ENCODE measurements around the gene MYO1C.

MYO1C gene

DNA sequence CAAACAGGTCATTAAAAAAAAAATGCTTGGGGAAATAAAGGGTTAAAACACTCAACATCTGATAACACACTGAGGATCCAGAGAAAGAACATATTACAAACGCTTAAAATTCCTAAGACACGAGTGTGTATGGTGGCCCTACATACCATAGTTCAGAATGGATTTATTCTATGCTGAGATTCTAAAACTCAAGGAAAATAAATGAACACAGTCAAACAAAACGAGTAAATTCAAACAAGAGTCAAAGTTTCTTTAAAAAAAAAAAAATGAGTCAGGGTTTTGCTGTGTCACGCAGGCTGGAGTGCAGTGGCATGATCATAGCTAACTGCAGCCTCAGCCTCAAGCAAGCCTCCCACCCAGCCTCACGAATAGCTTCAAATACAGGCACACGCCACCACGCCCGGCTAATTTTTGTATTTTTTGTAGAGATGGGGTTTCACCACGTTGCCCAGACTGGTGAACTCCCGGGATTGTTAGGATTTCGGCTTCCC, 53.8 kb downstream of the MYO1C start:
- ATAC-seq: peak; percentile 81
- TF ChIP-seq OSR1 (CRISPR knock-in tag; IDR thresholded peaks at IDR 0.05) (no peak), ZC3H10 (CRISPR knock-in tag; IDR thresholded peaks at IDR 0.05) (no peak), GLIS3 (CRISPR knock-in tag; IDR thresholded peaks at IDR 0.05) (no peak), ZFP3 (CRISPR knock-in tag; IDR thresholded peaks at IDR 0.05) (no peak), SNAI2 (CRISPR knock-in tag; IDR thresholded peaks at IDR 0.05) (no peak)

DNA sequence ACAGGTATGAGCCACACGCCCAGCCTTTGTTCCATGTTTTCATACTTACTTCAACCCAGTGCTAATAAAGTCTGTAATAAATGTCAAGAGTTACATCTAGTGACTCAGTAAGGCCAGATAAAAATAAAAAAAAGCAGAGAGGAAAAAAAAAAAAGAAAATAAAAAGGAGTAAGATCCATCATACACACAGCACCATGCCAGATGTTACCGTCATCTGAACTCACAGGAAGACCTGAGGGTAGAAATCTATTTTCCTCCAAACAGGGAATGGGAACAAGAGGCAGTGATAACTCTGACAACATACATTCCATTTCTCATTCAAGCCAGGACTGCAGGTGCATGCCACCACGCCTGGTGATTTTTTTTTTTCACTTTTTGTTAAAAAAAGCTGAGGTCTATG, 57.2 kb downstream of the MYO1C start:
- TF ChIP-seq ZNF565 (CRISPR knock-in tag; conservative IDR thresholded peaks at IDR 0.05; ENCODE audit: low read depth) (no peak), SNAI2 (CRISPR knock-in tag; IDR thresholded peaks at IDR 0.05) (no peak), ZFP30 (CRISPR knock-in tag; IDR thresholded peaks at IDR 0.05) (no peak), ZC3H10 (CRISPR knock-in tag; IDR thresholded peaks at IDR 0.05) (no peak), ZNF70 (CRISPR knock-in tag; IDR thresholded peaks at IDR 0.05) (no peak), CSDC2 (CRISPR knock-in tag; IDR thresholded peaks at IDR 0.05) (no peak), ARNTL (CRISPR knock-in tag; IDR thresholded peaks at IDR 0.05; ENCODE audit: borderline replicate concordance, low read depth) (no peak), TCF4 (CRISPR knock-in tag; IDR thresholded peaks at IDR 0.05; ENCODE audit: borderline replicate concordance) (no peak), ISL1 (CRISPR knock-in tag; IDR thresholded peaks at IDR 0.05) (no peak), ZFP3 (CRISPR knock-in tag; IDR thresholded peaks at IDR 0.05) (no peak), PPARA (CRISPR knock-in tag; IDR thresholded peaks at IDR 0.05; ENCODE audit: borderline replicate concordance) (no peak), TOX (CRISPR knock-in tag; IDR thresholded peaks at IDR 0.05; ENCODE audit: borderline replicate concordance) (no peak), OSR1 (CRISPR knock-in tag; IDR thresholded peaks at IDR 0.05) (no peak), ZNF8 (CRISPR knock-in tag; IDR thresholded peaks at IDR 0.05) (no peak)
- TF ChIP-seq, protein P1, sequence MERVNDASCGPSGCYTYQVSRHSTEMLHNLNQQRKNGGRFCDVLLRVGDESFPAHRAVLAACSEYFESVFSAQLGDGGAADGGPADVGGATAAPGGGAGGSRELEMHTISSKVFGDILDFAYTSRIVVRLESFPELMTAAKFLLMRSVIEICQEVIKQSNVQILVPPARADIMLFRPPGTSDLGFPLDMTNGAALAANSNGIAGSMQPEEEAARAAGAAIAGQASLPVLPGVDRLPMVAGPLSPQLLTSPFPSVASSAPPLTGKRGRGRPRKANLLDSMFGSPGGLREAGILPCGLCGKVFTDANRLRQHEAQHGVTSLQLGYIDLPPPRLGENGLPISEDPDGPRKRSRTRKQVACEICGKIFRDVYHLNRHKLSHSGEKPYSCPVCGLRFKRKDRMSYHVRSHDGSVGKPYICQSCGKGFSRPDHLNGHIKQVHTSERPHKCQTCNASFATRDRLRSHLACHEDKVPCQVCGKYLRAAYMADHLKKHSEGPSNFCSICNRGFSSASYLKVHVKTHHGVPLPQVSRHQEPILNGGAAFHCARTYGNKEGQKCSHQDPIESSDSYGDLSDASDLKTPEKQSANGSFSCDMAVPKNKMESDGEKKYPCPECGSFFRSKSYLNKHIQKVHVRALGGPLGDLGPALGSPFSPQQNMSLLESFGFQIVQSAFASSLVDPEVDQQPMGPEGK (CRISPR knock-in tag; IDR thresholded peaks at IDR 0.05; ENCODE audit: borderline replicate concordance): no peak
- TF ChIP-seq, protein P2, sequence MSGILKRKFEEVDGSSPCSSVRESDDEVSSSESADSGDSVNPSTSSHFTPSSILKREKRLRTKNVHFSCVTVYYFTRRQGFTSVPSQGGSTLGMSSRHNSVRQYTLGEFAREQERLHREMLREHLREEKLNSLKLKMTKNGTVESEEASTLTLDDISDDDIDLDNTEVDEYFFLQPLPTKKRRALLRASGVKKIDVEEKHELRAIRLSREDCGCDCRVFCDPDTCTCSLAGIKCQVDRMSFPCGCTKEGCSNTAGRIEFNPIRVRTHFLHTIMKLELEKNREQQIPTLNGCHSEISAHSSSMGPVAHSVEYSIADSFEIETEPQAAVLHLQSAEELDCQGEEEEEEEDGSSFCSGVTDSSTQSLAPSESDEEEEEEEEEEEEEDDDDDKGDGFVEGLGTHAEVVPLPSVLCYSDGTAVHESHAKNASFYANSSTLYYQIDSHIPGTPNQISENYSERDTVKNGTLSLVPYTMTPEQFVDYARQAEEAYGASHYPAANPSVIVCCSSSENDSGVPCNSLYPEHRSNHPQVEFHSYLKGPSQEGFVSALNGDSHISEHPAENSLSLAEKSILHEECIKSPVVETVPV (CRISPR knock-in tag; IDR thresholded peaks at IDR 0.05): no peak
- TF ChIP-seq, protein P3, sequence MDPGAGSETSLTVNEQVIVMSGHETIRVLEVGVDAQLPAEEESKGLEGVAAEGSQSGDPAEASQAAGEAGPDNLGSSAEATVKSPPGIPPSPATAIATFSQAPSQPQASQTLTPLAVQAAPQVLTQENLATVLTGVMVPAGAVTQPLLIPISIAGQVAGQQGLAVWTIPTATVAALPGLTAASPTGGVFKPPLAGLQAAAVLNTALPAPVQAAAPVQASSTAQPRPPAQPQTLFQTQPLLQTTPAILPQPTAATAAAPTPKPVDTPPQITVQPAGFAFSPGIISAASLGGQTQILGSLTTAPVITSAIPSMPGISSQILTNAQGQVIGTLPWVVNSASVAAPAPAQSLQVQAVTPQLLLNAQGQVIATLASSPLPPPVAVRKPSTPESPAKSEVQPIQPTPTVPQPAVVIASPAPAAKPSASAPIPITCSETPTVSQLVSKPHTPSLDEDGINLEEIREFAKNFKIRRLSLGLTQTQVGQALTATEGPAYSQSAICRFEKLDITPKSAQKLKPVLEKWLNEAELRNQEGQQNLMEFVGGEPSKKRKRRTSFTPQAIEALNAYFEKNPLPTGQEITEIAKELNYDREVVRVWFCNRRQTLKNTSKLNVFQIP (CRISPR knock-in tag; IDR thresholded peaks at IDR 0.05; ENCODE audit: borderline replicate concordance, low read depth): no peak
- no peak for ATAC-seq

DNA sequence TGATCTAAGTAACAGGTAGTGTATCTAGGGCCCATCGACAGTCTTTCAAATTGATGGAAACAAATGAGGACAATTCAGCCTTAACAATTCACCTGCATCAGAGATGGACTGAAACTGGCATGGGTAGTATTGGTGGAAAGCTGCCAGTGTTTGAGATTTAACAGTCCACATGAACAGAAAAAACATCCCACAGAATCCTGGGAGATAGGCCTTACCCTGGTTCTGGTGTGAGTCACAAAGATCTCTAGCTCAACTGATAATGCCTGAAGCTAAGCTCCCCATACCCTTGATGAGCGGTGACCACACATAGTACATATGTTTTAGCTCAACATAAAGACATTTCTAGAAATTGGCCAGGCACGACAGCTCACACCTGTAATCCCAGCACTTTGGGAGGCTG, 58.3 kb downstream of the MYO1C start:
- no peak for ATAC-seq
- TF ChIP-seq, protein P1 (CRISPR knock-in tag; IDR thresholded peaks at IDR 0.05; ENCODE audit: borderline replicate concordance): no peak
- no peak for TF ChIP-seq ARNTL (CRISPR knock-in tag; IDR thresholded peaks at IDR 0.05; ENCODE audit: borderline replicate concordance, low read depth)

DNA sequence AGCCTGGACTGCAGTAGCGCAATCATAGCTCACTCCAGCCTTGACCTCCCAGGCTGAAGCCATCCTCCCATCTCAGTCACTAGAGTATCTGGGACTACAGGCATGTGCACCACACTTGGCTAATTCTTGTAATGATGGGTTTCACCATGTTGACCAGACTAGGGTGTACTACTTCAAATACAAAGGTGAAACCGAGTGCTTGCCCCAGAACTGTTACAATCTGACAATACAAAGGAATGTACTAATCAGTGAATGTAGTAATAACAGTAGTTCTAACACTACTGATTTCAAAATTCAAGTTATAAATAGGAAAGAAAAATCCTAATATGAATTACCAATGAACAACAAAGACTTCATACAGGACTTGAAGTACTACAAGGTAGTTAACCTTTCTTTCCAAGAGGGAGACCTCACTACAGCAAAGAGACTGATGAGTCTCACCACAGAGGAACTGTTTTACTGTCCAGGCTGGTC, 60.8 kb downstream of the MYO1C start:
- no peak for TF ChIP-seq ZC3H10 (CRISPR knock-in tag; IDR thresholded peaks at IDR 0.05)
- TF ChIP-seq, protein P1 (CRISPR knock-in tag; IDR thresholded peaks at IDR 0.05; ENCODE audit: borderline replicate concordance): no peak
- TF ChIP-seq, protein P3 (CRISPR knock-in tag; IDR thresholded peaks at IDR 0.05; ENCODE audit: borderline replicate concordance, low read depth): no peak
- TF ChIP-seq ISL1 (CRISPR knock-in tag; IDR thresholded peaks at IDR 0.05): no peak
- no peak for TF ChIP-seq ZFP3 (CRISPR knock-in tag; IDR thresholded peaks at IDR 0.05)
- no peak for TF ChIP-seq TCF4 (CRISPR knock-in tag; IDR thresholded peaks at IDR 0.05; ENCODE audit: borderline replicate concordance)
- no peak for TF ChIP-seq PPARA (CRISPR knock-in tag; IDR thresholded peaks at IDR 0.05; ENCODE audit: borderline replicate concordance)
- TF ChIP-seq ZNF70 (CRISPR knock-in tag; IDR thresholded peaks at IDR 0.05): no peak
- no peak for ATAC-seq

Data from SK-N-SH treated with all-trans-retinoic acid at 6 μM for 48 hours (cell line).